ENCODE results near the gene SLC30A7.

DNA sequence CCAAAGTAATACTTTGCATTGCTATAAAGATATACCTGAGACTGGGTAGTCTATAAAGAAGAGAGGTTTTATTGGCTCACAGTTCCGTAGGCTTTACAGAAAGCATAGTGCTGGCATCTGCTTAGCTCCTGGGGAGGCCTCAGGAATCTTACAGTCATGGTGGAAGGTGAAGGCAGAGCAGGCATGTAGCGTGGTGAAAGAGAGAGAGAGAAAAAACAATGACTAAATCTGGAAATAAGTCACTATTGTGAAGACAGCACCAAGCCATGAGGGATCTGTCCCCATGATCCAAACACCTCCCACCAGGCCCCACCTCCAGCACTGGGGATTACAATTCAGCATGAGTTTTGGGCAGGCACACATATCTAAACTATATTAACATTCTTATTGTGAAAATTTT lies 30.4 kb downstream of the SLC30A7 start:
- TF ChIP-seq GLIS3 (CRISPR knock-in tag; IDR thresholded peaks at IDR 0.05) = no peak
- no peak for TF ChIP-seq ZNF565 (CRISPR knock-in tag; conservative IDR thresholded peaks at IDR 0.05; ENCODE audit: low read depth)
- TF ChIP-seq RARB (CRISPR knock-in tag; IDR thresholded peaks at IDR 0.05) = no peak
- TF ChIP-seq ZFP3 (CRISPR knock-in tag; IDR thresholded peaks at IDR 0.05) = no peak
- no peak for TF ChIP-seq TCF4 (CRISPR knock-in tag; IDR thresholded peaks at IDR 0.05; ENCODE audit: borderline replicate concordance)
- TF ChIP-seq ZFP30 (CRISPR knock-in tag; IDR thresholded peaks at IDR 0.05) = no peak
- TF ChIP-seq, protein P1, sequence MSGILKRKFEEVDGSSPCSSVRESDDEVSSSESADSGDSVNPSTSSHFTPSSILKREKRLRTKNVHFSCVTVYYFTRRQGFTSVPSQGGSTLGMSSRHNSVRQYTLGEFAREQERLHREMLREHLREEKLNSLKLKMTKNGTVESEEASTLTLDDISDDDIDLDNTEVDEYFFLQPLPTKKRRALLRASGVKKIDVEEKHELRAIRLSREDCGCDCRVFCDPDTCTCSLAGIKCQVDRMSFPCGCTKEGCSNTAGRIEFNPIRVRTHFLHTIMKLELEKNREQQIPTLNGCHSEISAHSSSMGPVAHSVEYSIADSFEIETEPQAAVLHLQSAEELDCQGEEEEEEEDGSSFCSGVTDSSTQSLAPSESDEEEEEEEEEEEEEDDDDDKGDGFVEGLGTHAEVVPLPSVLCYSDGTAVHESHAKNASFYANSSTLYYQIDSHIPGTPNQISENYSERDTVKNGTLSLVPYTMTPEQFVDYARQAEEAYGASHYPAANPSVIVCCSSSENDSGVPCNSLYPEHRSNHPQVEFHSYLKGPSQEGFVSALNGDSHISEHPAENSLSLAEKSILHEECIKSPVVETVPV (CRISPR knock-in tag; IDR thresholded peaks at IDR 0.05) = no peak
